ENCODE measurements around the gene UBA1.

The UBA1 gene

DNA sequence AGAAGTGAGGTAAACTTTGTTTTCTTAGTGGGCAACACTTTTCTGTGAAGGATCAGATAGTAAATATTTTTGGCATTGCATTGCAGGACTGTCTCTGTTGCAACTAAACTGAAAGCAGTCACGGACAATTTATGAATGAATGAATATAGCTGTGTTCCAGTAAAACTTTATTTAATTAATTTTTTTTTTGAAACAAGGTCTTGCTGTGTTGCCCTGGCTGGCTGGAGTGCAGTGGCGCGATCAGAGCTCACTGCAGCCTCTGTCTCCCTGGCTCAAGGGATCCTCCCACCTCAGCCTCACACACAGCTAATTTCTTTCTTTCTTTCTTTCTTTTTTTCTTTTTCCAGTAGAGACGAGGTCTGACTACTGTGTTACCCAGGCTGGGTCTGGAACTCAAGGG lies 32.8 kb upstream of the UBA1 start:
- H3K4me3 ChIP-seq (ENCODE audit: low read depth, low read length): no peak overlapping the region
- TF ChIP-seq, protein P1, sequence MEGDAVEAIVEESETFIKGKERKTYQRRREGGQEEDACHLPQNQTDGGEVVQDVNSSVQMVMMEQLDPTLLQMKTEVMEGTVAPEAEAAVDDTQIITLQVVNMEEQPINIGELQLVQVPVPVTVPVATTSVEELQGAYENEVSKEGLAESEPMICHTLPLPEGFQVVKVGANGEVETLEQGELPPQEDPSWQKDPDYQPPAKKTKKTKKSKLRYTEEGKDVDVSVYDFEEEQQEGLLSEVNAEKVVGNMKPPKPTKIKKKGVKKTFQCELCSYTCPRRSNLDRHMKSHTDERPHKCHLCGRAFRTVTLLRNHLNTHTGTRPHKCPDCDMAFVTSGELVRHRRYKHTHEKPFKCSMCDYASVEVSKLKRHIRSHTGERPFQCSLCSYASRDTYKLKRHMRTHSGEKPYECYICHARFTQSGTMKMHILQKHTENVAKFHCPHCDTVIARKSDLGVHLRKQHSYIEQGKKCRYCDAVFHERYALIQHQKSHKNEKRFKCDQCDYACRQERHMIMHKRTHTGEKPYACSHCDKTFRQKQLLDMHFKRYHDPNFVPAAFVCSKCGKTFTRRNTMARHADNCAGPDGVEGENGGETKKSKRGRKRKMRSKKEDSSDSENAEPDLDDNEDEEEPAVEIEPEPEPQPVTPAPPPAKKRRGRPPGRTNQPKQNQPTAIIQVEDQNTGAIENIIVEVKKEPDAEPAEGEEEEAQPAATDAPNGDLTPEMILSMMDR (IDR thresholded peaks at IDR 0.05; ENCODE audit: low read depth, low read length): no peak

DNA sequence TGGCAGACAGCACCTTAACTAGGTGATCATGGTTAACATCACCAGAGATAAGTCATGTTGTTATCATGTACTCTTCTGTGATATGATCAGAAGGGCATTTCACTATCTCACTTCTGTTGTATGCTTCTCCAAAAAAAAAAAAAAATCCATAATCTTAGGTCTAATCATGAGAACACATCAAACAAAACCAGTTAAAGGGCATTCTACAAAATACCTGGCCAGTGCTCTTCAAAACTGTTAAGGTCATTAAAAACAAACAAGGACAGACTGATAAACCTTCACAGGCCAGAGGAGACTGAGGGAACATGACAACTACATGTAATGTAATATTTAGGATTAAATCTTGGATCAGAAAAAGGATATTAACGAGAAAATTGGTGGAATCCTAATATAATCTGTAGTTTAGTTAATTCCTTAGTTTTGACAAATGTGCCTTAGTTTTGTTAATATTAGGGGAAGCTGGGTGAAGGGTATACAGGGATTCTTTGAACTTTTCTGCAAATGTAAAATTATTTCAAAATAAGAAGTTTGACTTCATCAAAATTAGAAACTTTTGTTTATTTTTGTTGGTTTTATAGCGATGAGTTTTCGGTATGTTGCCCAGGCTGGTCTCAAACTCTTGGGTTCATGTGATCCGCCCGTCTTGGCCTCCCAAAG lies 30.6 kb upstream of the UBA1 start:
- TF ChIP-seq, protein P1 (IDR thresholded peaks at IDR 0.05; ENCODE audit: low read depth, low read length): no peak
- no peak overlapping the region for H3K4me3 ChIP-seq (ENCODE audit: low read depth, low read length)

DNA sequence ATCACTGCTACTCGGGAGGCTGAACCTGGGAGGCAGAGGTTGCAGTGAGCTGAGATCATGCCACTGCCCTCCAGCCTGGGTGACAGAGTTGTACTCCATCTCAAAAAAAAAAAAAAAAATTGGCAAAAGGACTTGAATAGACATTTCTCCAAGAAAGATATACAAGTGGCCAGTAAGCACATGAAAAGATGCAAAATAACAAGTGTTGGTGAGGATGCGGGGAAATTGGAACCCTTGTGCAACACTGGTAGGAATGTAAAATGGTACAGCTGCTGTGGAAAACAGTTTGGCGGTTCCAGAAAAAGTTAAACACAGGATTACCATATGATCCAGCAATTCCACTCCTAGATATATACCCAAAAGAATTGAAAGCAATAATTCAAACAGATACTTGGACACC lies 29.2 kb upstream of the UBA1 start:
- H3K4me3 ChIP-seq (ENCODE audit: low read depth, low read length): no peak overlapping the region
- TF ChIP-seq, protein P1 (IDR thresholded peaks at IDR 0.05; ENCODE audit: low read depth, low read length): no peak

DNA sequence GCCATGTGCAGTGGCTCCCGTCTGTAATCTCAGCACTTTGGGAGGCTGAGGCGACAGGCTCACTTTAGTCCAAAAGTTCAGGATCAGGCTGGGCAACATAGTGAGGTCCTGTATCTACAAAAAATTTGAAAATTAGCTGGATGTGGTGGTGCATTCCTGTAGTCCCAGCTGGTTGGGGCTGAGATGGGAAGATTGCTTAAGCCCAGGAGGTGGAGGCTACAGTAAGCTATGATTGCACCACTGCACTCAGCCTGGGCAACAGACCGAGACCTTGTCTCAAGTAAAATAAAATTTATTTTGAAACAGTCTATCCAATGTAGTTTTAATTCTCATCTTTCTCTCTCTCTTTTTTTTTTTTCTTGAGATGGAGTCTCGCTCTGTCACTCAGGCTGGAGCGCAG lies 27.5 kb upstream of the UBA1 start:
- TF ChIP-seq, protein P1 (IDR thresholded peaks at IDR 0.05; ENCODE audit: low read depth, low read length): no peak
- H3K4me3 ChIP-seq (ENCODE audit: low read depth, low read length): no peak overlapping the region

DNA sequence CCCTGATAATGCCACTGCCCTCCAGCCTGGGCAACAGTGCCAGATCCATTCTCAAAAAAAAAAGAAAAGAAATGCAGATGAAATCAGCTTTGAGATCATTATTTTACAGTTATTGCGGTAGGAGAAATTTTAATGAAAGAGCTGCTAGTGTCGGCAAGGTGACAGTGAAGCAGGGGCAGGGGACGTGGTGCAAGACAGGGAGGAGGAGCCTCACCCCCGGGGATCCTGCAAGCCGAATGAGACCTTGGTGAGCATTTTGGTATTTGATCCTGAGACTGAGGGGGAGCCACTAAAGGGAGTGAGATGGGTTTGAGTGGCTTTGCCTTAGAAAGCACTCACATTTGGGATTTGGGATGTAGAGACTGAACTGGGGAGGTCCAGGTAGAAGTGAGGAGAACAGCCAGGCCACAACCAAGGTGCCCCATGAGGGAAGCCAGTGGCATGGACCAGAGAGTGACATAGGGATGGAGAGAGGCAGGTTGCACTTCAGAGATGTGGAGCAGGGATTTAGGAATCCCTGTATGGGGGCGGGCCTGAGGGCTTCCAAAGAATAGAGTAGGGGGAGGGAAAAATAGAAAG lies 25.0 kb upstream of the UBA1 start:
- TF ChIP-seq, protein P1 (IDR thresholded peaks at IDR 0.05; ENCODE audit: low read depth, low read length): no peak
- no peak overlapping the region for H3K4me3 ChIP-seq (ENCODE audit: low read depth, low read length)

DNA sequence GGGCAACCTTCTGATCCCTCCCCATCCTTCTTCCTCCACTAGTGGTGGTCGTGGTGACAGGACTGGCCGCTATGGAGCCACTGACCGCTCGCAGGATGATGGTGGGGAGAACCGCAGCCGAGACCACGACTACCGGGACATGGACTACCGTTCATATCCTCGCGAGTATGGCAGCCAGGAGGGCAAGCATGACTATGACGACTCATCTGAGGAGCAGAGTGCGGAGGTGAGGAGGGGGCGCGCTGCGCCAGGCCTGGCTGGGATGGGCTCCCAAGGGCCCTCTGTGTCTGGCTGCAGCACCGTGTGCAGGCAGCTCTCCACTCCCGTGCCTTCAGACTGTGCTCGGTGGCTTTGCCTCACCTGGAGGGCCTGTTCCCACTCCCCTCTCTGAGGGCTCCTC lies 24.4 kb upstream of the UBA1 start:
- TF ChIP-seq, protein P1 (IDR thresholded peaks at IDR 0.05; ENCODE audit: low read depth, low read length): no peak
- H3K4me3 ChIP-seq (ENCODE audit: low read depth, low read length): no peak overlapping the region

DNA sequence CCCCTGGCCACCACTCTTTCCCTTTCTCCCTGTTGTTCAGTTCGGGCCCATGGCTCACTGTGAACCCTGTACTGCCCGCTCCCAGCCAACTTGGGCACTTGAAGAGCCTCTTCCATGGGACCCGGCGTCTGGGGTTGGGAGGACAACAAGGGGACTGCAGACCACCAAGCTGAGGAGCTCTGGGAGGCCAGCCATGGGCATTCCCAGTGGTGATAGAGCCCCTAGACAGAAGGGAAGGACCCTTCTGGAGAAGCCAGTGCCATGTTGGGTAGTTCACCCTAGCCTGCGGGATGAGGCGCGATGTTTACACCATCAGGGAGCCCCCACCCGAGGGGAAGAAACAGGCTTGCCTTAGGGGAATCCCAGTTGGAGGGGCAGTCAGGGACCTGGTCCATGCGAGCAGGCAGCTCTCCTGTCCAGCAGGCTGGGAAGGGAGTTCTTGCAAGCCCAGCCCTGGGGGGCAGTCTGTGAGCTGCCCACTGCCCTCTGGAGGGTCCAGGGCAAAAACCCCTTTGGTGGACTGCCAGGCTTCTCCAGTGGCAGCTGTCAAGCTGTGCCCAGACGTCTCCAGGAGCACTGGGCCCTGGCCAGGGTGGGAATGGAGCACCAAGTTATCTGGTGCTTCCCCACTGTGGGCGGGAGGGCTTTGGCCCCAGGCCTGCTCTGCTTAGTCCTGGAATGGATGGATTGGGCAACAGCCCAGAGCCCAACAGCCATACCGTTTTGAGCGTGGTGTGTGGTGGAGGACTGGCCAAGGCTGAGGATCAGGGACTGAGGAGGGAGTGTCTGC lies 23.7 kb upstream of the UBA1 start:
- TF ChIP-seq, protein P1 (IDR thresholded peaks at IDR 0.05; ENCODE audit: low read depth, low read length): no peak
- no peak overlapping the region for H3K4me3 ChIP-seq (ENCODE audit: low read depth, low read length)
